HG03460 (cell line): ENCODE results near the gene ZNF300.
"Not testable (repeated sequence)": the region's sequence is repeated elsewhere in the genome, so short reads cannot be mapped to it uniquely, and the experiment has no call there.

Experiments
- ATAC-seq: cut with Tn5 transposase; IDR thresholded peaks from one replicate; pipeline ENCODE4 v1.9.1; 2021; ENCODE audit not compliant: unreplicated experiment

The ZNF300 gene

GRCh38 chr5:150846308-150846653 lies 58.5 kb downstream of the ZNF300 start, which contains the start of gene IRGM:
Gene IRGM, plus strand, starts transcription at chr5:150846521. Its CDS starts 1,603 bp downstream, at chr5:150848124.
- ATAC-seq = not testable (repeated sequence)

GRCh38 chr5:150845185-150845859 lies 59.5 kb downstream of the ZNF300 start:
- not testable (repeated sequence) for ATAC-seq
